Endothelial cell of umbilical vein (primary cell): ENCODE measurements around the gene FEM1C.

Source experiments
- CTCF ChIP-seq, 2 donors: IDR thresholded peaks; 1 replicate in 1 of 2; 2 replicates in 1 of 2; pipeline ENCODE4 v1.5.1; 2011; ENCODE audit warnings: low read length in 2 of 2, mild to moderate bottlenecking in 2 of 2, moderate library complexity in 2 of 2, control low read depth in 1 of 2, inconsistent platforms in 1 of 2, low read depth in 1 of 2; ENCODE audit not compliant: insufficient read depth in 1 of 2; ENCODE audit errors: extremely low read depth in 1 of 2
- EZH2 ChIP-seq: IDR thresholded peaks from 2 replicates; pipeline ENCODE4 v1.6.1; 2012; ENCODE audit warnings: borderline replicate concordance, low read depth, mild to moderate bottlenecking, moderate library complexity, low read length, inconsistent platforms; ENCODE audit not compliant: severe bottlenecking
- POLR2AphosphoS5 ChIP-seq: IDR thresholded peaks from 2 replicates; pipeline ENCODE4 v1.6.1; 2012; ENCODE audit warnings: low read depth, mild to moderate bottlenecking, control low read depth, low read length, moderate library complexity; ENCODE audit not compliant: insufficient read depth
- TF ChIP-seq, protein P1 (sequence below): IDR thresholded peaks from 2 replicates; pipeline ENCODE4 v1.6.1; 2011; ENCODE audit not compliant: insufficient read depth, insufficient read length

- TF ChIP-seq, protein P1, sequence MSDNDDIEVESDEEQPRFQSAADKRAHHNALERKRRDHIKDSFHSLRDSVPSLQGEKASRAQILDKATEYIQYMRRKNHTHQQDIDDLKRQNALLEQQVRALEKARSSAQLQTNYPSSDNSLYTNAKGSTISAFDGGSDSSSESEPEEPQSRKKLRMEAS = no peak
- TF ChIP-seq CTCF (IDR thresholded peaks at IDR 0.05; ENCODE audit: extremely low read depth in 1 of 2, insufficient read depth in 1 of 2, low read depth in 1 of 2, low read length in 2 of 2) = no peak
- TF ChIP-seq EZH2 = no peak
- TF ChIP-seq POLR2AphosphoS5 = no peak
Observed at GRCh38 chr5:115496936-115497576, 47.5 kb downstream of the FEM1C start.
